ENCODE results near the gene UBR3.

The UBR3 gene, protein sequence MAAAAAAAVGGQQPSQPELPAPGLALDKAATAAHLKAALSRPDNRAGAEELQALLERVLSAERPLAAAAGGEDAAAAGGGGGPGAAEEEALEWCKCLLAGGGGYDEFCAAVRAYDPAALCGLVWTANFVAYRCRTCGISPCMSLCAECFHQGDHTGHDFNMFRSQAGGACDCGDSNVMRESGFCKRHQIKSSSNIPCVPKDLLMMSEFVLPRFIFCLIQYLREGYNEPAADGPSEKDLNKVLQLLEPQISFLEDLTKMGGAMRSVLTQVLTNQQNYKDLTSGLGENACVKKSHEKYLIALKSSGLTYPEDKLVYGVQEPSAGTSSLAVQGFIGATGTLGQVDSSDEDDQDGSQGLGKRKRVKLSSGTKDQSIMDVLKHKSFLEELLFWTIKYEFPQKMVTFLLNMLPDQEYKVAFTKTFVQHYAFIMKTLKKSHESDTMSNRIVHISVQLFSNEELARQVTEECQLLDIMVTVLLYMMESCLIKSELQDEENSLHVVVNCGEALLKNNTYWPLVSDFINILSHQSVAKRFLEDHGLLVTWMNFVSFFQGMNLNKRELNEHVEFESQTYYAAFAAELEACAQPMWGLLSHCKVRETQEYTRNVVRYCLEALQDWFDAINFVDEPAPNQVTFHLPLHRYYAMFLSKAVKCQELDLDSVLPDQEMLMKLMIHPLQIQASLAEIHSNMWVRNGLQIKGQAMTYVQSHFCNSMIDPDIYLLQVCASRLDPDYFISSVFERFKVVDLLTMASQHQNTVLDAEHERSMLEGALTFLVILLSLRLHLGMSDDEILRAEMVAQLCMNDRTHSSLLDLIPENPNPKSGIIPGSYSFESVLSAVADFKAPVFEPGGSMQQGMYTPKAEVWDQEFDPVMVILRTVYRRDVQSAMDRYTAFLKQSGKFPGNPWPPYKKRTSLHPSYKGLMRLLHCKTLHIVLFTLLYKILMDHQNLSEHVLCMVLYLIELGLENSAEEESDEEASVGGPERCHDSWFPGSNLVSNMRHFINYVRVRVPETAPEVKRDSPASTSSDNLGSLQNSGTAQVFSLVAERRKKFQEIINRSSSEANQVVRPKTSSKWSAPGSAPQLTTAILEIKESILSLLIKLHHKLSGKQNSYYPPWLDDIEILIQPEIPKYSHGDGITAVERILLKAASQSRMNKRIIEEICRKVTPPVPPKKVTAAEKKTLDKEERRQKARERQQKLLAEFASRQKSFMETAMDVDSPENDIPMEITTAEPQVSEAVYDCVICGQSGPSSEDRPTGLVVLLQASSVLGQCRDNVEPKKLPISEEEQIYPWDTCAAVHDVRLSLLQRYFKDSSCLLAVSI (N-terminal part only)

GRCh38 chr2:169827272-169828140, at the start of gene UBR3:
TSS of gene UBR3 (plus strand) at chr2:169827454. CDS start at chr2:169827508, 54 bp downstream.
- TF ChIP-seq, protein P1, sequence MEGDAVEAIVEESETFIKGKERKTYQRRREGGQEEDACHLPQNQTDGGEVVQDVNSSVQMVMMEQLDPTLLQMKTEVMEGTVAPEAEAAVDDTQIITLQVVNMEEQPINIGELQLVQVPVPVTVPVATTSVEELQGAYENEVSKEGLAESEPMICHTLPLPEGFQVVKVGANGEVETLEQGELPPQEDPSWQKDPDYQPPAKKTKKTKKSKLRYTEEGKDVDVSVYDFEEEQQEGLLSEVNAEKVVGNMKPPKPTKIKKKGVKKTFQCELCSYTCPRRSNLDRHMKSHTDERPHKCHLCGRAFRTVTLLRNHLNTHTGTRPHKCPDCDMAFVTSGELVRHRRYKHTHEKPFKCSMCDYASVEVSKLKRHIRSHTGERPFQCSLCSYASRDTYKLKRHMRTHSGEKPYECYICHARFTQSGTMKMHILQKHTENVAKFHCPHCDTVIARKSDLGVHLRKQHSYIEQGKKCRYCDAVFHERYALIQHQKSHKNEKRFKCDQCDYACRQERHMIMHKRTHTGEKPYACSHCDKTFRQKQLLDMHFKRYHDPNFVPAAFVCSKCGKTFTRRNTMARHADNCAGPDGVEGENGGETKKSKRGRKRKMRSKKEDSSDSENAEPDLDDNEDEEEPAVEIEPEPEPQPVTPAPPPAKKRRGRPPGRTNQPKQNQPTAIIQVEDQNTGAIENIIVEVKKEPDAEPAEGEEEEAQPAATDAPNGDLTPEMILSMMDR (IDR thresholded peaks at IDR 0.05; ENCODE audit: insufficient read depth, low read depth, low read length, missing control alignments), result no peak
- DNase-seq (ENCODE audit: low read depth), result peak; percentile 94
- H3K4me3 ChIP-seq (ENCODE audit: low read depth, low read length), result peak within 1 kb of the TSS; percentile 61

DNA sequence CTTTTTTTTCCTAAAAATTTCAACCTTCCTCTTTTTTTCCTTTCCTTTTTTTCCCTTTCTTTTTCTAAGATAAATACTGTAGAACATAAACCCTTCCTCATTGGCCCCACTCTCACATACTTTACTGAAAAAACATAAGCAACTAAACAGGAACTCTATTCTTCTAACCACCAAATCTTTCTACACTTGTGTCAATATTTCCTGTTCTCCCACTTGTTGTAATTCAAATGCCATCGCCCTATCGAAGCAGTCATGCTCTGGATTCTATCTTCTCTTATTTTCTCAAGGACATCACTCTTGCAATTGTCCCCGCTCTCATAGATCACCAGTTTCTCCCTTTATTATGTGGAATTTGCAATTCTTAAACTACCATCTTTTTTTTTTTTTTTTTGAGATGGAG, 48.8 kb upstream of the UBR3 start:
- TF ChIP-seq, protein P1 (IDR thresholded peaks at IDR 0.05; ENCODE audit: insufficient read depth, low read depth, low read length, missing control alignments), result no peak
- DNase-seq (ENCODE audit: low read depth), result no peak
- no peak overlapping the region for H3K4me3 ChIP-seq (ENCODE audit: low read depth, low read length)

- TF ChIP-seq, protein P1 (IDR thresholded peaks at IDR 0.05; ENCODE audit: insufficient read depth, low read depth, low read length, missing control alignments), result no peak
- no peak for DNase-seq (ENCODE audit: low read depth)
Measured at GRCh38 chr2:169781249-169782013, 45.8 kb upstream of the UBR3 start.

DNA sequence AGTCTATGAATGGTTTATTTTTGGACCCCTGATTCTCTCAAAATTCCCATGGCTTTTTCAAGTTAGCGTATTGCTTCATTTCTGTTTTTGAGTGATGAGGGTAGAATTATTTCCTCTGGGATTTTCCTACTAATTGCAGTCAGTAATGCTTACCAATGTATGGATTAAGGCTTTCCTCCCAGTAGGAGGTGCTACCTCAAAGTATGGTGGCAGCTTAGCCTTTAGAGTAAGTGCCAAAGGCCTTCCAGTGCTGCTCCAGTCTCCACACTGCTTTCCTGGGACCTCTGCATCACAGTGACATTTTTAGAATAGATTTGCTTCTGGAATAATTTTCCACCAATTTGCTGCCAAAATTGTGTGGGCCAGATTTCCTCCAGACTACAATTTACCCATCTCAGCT, 44.7 kb upstream of the UBR3 start:
- TF ChIP-seq, protein P1 (IDR thresholded peaks at IDR 0.05; ENCODE audit: insufficient read depth, low read depth, low read length, missing control alignments), result no peak
- no peak overlapping the region for H3K4me3 ChIP-seq (ENCODE audit: low read depth, low read length)
- no peak for DNase-seq (ENCODE audit: low read depth)

More at GRCh38 chr2:169781249-169782013, 45.8 kb upstream of the UBR3 start:
- H3K4me3 ChIP-seq (ENCODE audit: low read depth, low read length), result no peak overlapping the region

GRCh38 chr2:169790581-169790980, 36.7 kb upstream of the UBR3 start:
- no peak overlapping the region for H3K4me3 ChIP-seq (ENCODE audit: low read depth, low read length)
- TF ChIP-seq, protein P1 (IDR thresholded peaks at IDR 0.05; ENCODE audit: insufficient read depth, low read depth, low read length, missing control alignments), result no peak
- no peak for DNase-seq (ENCODE audit: low read depth)
